Heart left ventricle (tissue), 16 donors: Measurements from ENCODE around the gene RPA3. TPM values are rescaled to one million over a fixed set of nuclear protein-coding genes. Genes with fewer than 3 reads are reported as not detected.

Experiments used
- ATAC-seq, 4 donors: fragments of 200-7000 bp; cut with Tn5 transposase; one replicate each; pipeline ENCODE4 v1.9.1; 2020 to 2022; ENCODE audit warnings: moderate library complexity in 4 of 4, mild to moderate bottlenecking in 3 of 4, moderate number of reproducible peaks in 1 of 4
- DNase-seq, 5 donors: peaks; one replicate each; pipeline ENCODE4 v3.0.0-alpha.2; 2020
- H3K27ac ChIP-seq, 12 donors: fragments of 200-600 bp; sonication (generic) in 4 of 12; one replicate each; pipeline versions ENCODE4 v1.5.0 to v1.8.0; 2016 to 2022; ENCODE audit warnings: mild to moderate bottlenecking in 2 of 12
- H3K27me3 ChIP-seq, 9 donors: fragments of 200-600 bp; sonication (generic) in 2 of 9; one replicate each; pipeline versions ENCODE4 v1.5.1 to v1.8.0; 2016 to 2022; ENCODE audit warnings: mild to moderate bottlenecking in 3 of 9
- H3K36me3 ChIP-seq, 9 donors: fragments of 200-600 bp; sonication (generic) in 2 of 9; one replicate each; pipeline versions ENCODE4 v1.5.0 to v1.8.0; 2018 to 2022; ENCODE audit warnings: mild to moderate bottlenecking in 2 of 9
- H3K4me1 ChIP-seq, 12 donors: fragments of 200-600 bp; sonication (generic) in 4 of 12; one replicate each; pipeline versions ENCODE4 v1.5.0 to v1.8.0; 2016 to 2022; ENCODE audit warnings: mild to moderate bottlenecking in 3 of 12
- H3K4me3 ChIP-seq, 12 donors: fragments of 200-600 bp; sonication (generic) in 4 of 12; one replicate each; pipeline versions ENCODE4 v1.5.0 to v1.8.0; 2017 to 2022; ENCODE audit warnings: mild to moderate bottlenecking in 9 of 12, moderate library complexity in 4 of 12
- H3K9me3 ChIP-seq, 12 donors: fragments of 200-600 bp; sonication (generic) in 4 of 12; one replicate each; pipeline versions ENCODE4 v1.5.0 to v1.8.0; 2016 to 2022; ENCODE audit warnings: mild to moderate bottlenecking in 1 of 12
- CTCF ChIP-seq, 12 donors: fragments of 200-600 bp; sonication (generic) in 4 of 12; IDR thresholded peaks; one replicate each; pipeline versions ENCODE4 v1.5.0 to v1.8.0; 2018 to 2022; ENCODE audit warnings: antibody characterized with exemption in 12 of 12, mild to moderate bottlenecking in 5 of 12
- POLR2A ChIP-seq, 2 donors: fragments of 450-650 bp; IDR thresholded peaks; one replicate each; pipeline ENCODE4 v1.6.1; 2017; ENCODE audit warnings: antibody characterized with exemption in 2 of 2, mild to moderate bottlenecking in 2 of 2, moderate library complexity in 2 of 2
- WGBS, 4 donors: extraction: QIAGEN DNeasy Blood & Tissue Kit in 2 of 4; methylation state at CpG; one replicate each; pipeline versions ENCODE4 v1.1.5 to v1.1.7; 2013 to 2018; 5-methylcytosine and 5-hydroxymethylcytosine counted together
- intact Hi-C, 10 donors: fragments of 100-400 bp; cut with DNase I; formaldehyde crosslinking; loops; one replicate each; pipeline versions ENCODE4 v1.11.1 to v1.14.2; 2022
- polyA plus RNA-seq, 2 donors: library from polyadenylated mRNA; stranded (reverse); fragments of 200-250 nt; gene quantifications; one replicate each; pipeline ENCODE4 v1.2.3, GENCODE V29; 2013
- total RNA-seq, 9 donors: library from RNA; depleted of rRNA in 2 of 9; stranded (reverse); fragments of >200 nt in 2 of 9; fragmentation: NEBNext Ultra II Directional in 3 of 9; extraction: Animal tissue kit (Norgen Biotek cat#: 25700) in 3 of 9; gene quantifications; one replicate each; pipeline versions ENCODE4 v1.1.0 to v1.2.4, GENCODE V29; 2016 to 2023
- donor health status: ischemic (EF 13 %, LVEDD 7.1; RV severe dilation, severe dysfunction).
- donor health status: healthy with polysubstance abuse.
- donor health status: DM: no; HTN: yes; CAD: no.
- donor health status: DM: no; HTN: no; CAD: no.
- donor health status: ischemic (EF 25% LVEDD 6.9; RV normal size, moderate dysfunction).
- donor health status: ischemic (EF 25% LVEDD 5.7; RV mildly dilated, moderate dysfunction).
- donor health status: healthy.
- donor health status: DM: yes; HTN: yes; CAD: no.
- donor health status: ischemic (EF 35%, LVEDD 5.7; RV mildly dilated, moderate dysfunction).
- donor health status: nonischemic (EF 11% LVEDD 7.7; RV severe dilation, severe dysfunction).
- donor health status: DM: yes; HTN: yes; CAD: no.
- donor health status: PGD.
- donor health status: ischemic (EF 29% LVEDD 5.4; RV normal size, mild dysfunction).
- donor health status: nonischemic (EF 23%, LVEDD 6.1; RV moderate dilation, normal function).

The RPA3 gene
- total and polyA plus RNA-seq, 11 donors = 19.4 to 30.9 (median 26.2) TPM

GRCh38 chr7:7640221-7641128, 77.9 kb downstream of the RPA3 start, which contains the start of gene UMAD1:
Gene UMAD1, plus strand, starts transcription at chr7:7640752. Its CDS starts 32,620 bp downstream, at chr7:7673372.
- Histone ChIP-seq H3K27ac (peak within 1 kb of the TSS; percentile 4 to 93 (median 85)), H3K4me3 (peak within 1 kb of the TSS; percentile 65 to 91 (median 83)), H3K36me3 (peaks cover 0 to 22% (median 13%) of the 10 kb centered on the region in 9 donors), H3K27me3 (no peaks in the 10 kb centered on the region), H3K4me1 (peaks cover 0 to 22% (median 16%) of the 10 kb centered on the region in 12 donors), H3K9me3 (no peaks in the 10 kb centered on the region)
- TF ChIP-seq POLR2A (IDR thresholded peaks at IDR 0.05) = peak in 1 of 2 donors; percentile 65
- TF ChIP-seq CTCF (IDR thresholded peaks at IDR 0.05) = no peak
- intact Hi-C loops = loop anchor here in 4 of 10 donors (2.0 to 10.0 kb wide), 5 partner anchors 40 to 328 kb away; partner anchors contain the start of gene GLCCI1 (in 3 of the 4)
- ATAC-seq (peak; percentile 100), DNase-seq (peak; percentile 97 to 99 (median 98))
- 0% methylated on average over 46 to 68 of the region's 68 CpGs for WGBS, 4 donors

DNA sequence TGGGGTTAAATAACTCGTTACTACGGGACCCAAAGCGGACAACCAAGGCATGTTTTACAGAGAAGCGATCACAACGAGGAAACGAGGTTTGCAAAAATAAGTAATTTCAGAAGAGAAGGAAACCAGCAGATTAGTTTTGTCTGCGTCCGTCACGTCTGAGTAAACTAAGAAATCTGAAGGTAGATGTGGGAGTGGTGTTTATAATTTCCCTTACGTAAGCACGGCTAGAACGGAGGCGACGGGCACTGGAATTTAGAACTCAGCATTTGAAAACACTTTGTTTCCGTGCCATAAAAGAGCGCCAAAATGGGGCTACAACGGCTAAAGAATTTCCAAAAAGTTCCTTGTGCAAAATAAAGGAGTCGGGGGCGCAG, 78.6 kb downstream of the RPA3 start:
- 0 to 1% (median 0%) methylated on average over 18 to 19 of the region's 19 CpGs for WGBS, 4 donors
- TF ChIP-seq CTCF (IDR thresholded peaks at IDR 0.05) (no peak), POLR2A (IDR thresholded peaks at IDR 0.05) (no peak)
- Histone ChIP-seq H3K27ac (peak overlapping the region in 11 of 12 donors; percentile 41 to 93 (median 82)), H3K4me1 (peaks cover 0 to 22% (median 16%) of the 10 kb centered on the region in 12 donors), H3K9me3 (no peaks in the 10 kb centered on the region), H3K36me3 (peaks cover 0 to 26% (median 13%) of the 10 kb centered on the region in 9 donors), H3K4me3 (peak overlapping the region; percentile 65 to 91 (median 83)), H3K27me3 (no peaks in the 10 kb centered on the region)
- DNase-seq (peak in 1 of 5 donors; percentile 28), ATAC-seq (no peak)
- intact Hi-C loops = loop anchor here in 5 of 10 donors (2.0 to 10.0 kb wide), 6 partner anchors 41 to 329 kb away; partner anchors contain the start of genes GLCCI1 (in 3 of the 5) and MIOS (in 1 of the 5)

DNA sequence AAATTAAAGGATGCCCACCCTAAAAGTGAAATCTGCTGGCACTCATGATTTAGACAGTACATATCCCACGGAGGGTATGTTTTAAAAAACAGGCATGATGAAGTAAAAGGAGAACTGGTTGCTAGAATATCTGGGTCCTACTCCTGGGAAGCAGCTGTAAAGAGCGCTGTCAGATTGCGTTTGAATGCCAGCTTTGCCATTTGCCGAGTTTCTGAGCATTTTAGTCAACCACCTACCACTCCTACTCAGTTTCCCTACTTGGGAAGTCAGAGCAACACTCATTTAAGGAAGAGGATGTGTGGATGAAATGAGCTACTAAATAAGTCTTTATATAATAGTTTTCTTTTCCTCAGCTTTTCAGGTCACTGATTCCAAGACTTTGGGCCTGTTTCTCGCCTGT, 79.0 kb downstream of the RPA3 start:
- peaks cover 0 to 26% (median 13%) of the 10 kb centered on the region in 9 donors for H3K36me3 ChIP-seq
- no peaks in the 10 kb centered on the region for H3K9me3 ChIP-seq
- peaks cover 0 to 22% (median 16%) of the 10 kb centered on the region in 12 donors for H3K4me1 ChIP-seq
- DNase-seq (no peak), ATAC-seq (no peak)
- TF ChIP-seq CTCF (IDR thresholded peaks at IDR 0.05) (no peak), POLR2A (IDR thresholded peaks at IDR 0.05) (no peak)
- 21 to 32% (median 29%) methylated on average over 5 of the region's 5 CpGs for WGBS, 4 donors
- H3K27me3 ChIP-seq = no peaks in the 10 kb centered on the region
- intact Hi-C loops = loop anchor here in 1 of 10 donors (10.0 kb wide), 1 partner anchor 75 kb away; the partner anchor contains the start of gene MIOS
- peak overlapping the region in 10 of 12 donors; percentile 41 to 93 (median 82) for H3K27ac ChIP-seq
- peak overlapping the region; percentile 65 to 91 (median 83) for H3K4me3 ChIP-seq
